Activated T-cell treated with anti-CD3 and anti-CD28 coated beads, Interleukin-2, amount 50 U/mL, for 24 hours (primary cell): ENCODE measurements around the gene EHD3.

Experiments
- DNase-seq: peaks from one replicate; pipeline ENCODE4 v3.0.0-alpha.2; 2020
- H3K27ac Mint-ChIP-seq: 2 replicates; pipeline ENCODE4 v1.8.0; 2020; ENCODE audit warnings: mild to moderate bottlenecking, mixed read lengths
- H3K27me3 Mint-ChIP-seq: 2 replicates; pipeline ENCODE4 v1.8.0; 2020; ENCODE audit warnings: mixed read lengths
- H3K36me3 Mint-ChIP-seq: 2 replicates; pipeline ENCODE4 v1.8.0; 2020; ENCODE audit warnings: low read depth, mixed read lengths
- H3K4me1 Mint-ChIP-seq: 2 replicates; pipeline ENCODE4 v1.8.0; 2020; ENCODE audit warnings: low read depth, mixed read lengths
- H3K4me3 Mint-ChIP-seq: 2 replicates; pipeline ENCODE4 v1.8.0; 2020; ENCODE audit warnings: mild to moderate bottlenecking, moderate library complexity, mixed read lengths
- H3K9me3 Mint-ChIP-seq: 2 replicates; pipeline ENCODE4 v1.8.0; 2020; ENCODE audit warnings: mixed read lengths

EHD3 gene

DNA sequence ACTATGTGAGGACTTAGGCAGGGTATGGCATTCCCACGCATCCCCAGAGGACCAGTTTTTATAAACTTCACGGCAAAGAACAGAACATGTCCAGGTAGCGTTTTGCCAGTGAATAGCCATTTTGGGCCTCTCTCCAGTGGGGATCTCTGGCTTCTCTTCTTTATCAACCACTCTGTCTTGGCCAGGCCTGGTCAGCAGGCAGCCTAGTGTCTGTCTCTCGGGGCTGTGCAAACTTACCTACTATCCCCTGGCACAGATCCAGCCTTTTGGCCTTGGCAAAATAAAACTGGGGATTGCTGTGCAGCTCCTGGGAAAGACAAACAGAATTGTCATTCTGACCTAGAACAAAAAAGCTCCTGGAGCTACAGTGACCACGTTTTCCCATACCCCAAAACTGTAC, 31.1 kb upstream of the EHD3 start:
- Mint-ChIP-seq H3K4me1 (no peaks in the 10 kb centered on the region), H3K9me3 (no peaks in the 10 kb centered on the region), H3K4me3 (no peak overlapping the region)

DNA sequence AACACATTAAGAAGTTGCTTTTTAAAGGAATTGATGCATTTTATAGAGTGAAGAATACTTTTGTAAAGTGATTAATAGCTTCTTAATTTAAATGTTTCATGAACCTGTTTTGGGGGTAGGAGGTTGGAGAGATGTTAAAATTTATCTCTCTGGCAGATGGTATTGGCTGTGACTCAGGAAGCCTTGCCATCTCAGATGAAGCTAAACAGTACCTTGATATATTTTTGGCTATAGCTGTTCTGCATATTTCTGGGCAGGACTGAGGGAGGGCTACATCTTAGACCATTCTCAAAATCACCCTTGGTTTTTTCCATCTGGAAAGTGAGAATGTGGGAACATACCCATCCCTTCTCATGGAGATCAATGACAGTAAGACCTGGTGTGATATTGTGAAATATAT, 30.0 kb upstream of the EHD3 start:
- H3K27ac Mint-ChIP-seq: no peak overlapping the region
- no peaks in the 10 kb centered on the region for H3K36me3 Mint-ChIP-seq
- H3K9me3 Mint-ChIP-seq: no peaks in the 10 kb centered on the region

More for the DNA sequence above, 31.1 kb upstream of the EHD3 start:
- Mint-ChIP-seq H3K27me3 (no peaks in the 10 kb centered on the region), H3K27ac (no peak overlapping the region), H3K36me3 (no peaks in the 10 kb centered on the region)
- DNase-seq: no peak

DNA sequence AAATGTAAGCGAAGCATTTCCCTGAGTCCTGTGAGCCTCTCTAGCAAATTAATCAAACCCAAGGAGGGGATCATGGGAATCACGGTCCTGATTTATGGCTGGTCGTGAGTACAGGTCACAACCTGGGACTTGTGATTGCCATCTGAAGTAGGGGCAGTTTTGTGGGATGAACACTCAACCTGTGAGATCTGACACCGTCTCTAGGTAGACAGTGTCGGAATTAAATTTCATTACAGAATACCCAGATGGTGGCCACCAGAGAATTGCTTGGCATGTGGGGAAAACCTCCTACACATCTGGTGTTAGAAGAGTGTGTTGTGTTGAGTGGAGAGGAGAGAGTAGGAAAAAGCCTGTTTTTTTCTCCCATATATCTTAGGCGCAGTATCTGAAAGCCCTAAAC, 29.2 kb upstream of the EHD3 start:
- H3K9me3 Mint-ChIP-seq: no peaks in the 10 kb centered on the region
- H3K36me3 Mint-ChIP-seq: no peaks in the 10 kb centered on the region
- no peaks in the 10 kb centered on the region for H3K4me1 Mint-ChIP-seq
- DNase-seq: no peak
- no peaks in the 10 kb centered on the region for H3K27me3 Mint-ChIP-seq
- no peak overlapping the region for H3K4me3 Mint-ChIP-seq
- no peak overlapping the region for H3K27ac Mint-ChIP-seq

More for the DNA sequence above, 30.0 kb upstream of the EHD3 start:
- DNase-seq: no peak
- H3K4me1 Mint-ChIP-seq: no peaks in the 10 kb centered on the region
- no peak overlapping the region for H3K4me3 Mint-ChIP-seq
- H3K27me3 Mint-ChIP-seq: no peaks in the 10 kb centered on the region

DNA sequence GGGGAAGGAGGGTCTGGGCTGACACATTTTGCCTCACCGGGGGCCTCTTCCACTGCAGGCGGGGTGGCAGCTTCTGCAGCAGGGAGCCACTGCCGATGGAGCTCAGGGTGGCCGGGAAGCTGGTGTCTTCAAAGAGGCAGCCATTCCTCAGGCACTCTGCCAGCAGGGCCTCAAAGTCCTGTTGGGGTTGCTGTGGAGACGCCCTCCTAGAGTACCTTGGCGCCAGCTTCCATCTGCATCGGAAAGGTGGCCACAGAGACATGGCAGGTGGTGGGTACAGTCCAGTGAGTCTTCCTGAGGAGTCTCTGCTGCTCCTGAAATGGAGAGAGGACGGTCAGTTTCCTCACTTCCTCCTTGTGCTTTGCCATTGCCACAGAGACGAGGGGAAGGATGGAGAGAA, 28.8 kb upstream of the EHD3 start:
- Mint-ChIP-seq H3K36me3 (no peaks in the 10 kb centered on the region), H3K27me3 (no peaks in the 10 kb centered on the region), H3K4me1 (no peaks in the 10 kb centered on the region), H3K27ac (no peak overlapping the region), H3K9me3 (no peaks in the 10 kb centered on the region), H3K4me3 (no peak overlapping the region)
- DNase-seq: no peak

DNA sequence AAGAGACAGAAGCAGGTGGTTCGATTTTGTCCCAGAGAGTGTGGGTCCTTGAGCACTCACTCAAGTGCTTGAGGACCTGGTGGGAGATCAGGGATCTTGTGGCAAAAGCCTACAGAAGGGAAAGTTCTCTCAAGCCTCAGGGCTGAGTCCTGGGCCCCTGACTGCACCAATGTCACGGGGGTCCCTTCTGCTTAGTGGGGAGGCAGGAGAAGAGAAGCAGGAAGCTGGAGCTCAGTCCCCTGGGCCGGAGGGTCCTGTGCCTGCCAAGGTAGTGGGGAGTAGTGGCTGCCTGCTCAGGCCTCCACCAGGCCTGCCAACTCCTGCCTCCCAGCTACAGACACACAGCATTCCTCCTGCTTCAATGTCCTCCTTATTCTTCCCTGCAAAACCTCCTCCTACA, 28.3 kb upstream of the EHD3 start:
- Mint-ChIP-seq H3K9me3 (no peaks in the 10 kb centered on the region), H3K4me3 (no peak overlapping the region), H3K27ac (no peak overlapping the region), H3K4me1 (no peaks in the 10 kb centered on the region), H3K36me3 (no peaks in the 10 kb centered on the region), H3K27me3 (no peaks in the 10 kb centered on the region)
- DNase-seq: no peak

DNA sequence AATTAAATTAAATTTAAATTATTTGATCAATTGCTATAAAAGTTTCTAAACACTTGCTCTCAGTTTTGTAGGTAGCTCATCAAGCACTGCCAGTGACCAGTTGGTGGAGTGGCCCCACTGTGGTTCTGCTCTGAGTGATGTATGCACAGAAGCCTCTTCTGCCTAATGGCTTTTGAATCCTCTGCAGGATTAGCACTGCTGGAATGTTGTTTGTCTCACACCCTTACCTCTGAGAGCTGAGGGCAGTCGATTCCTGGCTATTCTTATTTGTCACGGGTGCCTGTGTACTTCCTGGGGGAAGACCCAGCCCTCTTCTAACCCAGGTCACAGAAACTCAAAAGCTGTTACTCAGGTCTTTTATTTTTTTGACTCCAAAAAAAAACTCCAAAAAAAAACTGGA, 26.2 kb upstream of the EHD3 start:
- H3K4me3 Mint-ChIP-seq: no peak overlapping the region
- H3K4me1 Mint-ChIP-seq: no peaks in the 10 kb centered on the region

DNA sequence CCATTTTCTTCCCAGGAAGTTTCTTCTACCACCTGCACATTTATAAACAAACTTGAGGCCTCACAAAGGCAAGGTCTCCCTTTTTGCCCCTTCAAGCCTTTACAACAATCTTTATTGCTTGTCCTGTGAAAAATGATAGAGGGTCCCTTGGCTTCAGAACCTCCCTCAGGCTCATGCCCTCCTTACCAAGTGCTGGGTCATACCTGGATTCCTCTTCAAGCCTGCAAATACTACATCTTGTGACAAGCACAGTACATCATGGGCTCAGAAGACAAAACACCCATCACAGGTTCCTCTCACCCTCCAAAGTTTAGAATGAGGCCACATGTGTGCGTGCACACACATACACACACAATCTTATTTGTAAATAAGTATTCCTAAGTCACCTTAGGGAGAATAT, 25.7 kb upstream of the EHD3 start:
- Mint-ChIP-seq H3K27ac (no peak overlapping the region), H3K4me3 (no peak overlapping the region), H3K4me1 (no peaks in the 10 kb centered on the region), H3K27me3 (no peaks in the 10 kb centered on the region), H3K9me3 (no peaks in the 10 kb centered on the region), H3K36me3 (no peaks in the 10 kb centered on the region)
- no peak for DNase-seq

More for the DNA sequence above, 26.2 kb upstream of the EHD3 start:
- Mint-ChIP-seq H3K27me3 (no peaks in the 10 kb centered on the region), H3K9me3 (no peaks in the 10 kb centered on the region), H3K36me3 (no peaks in the 10 kb centered on the region), H3K27ac (no peak overlapping the region)
- no peak for DNase-seq

DNA sequence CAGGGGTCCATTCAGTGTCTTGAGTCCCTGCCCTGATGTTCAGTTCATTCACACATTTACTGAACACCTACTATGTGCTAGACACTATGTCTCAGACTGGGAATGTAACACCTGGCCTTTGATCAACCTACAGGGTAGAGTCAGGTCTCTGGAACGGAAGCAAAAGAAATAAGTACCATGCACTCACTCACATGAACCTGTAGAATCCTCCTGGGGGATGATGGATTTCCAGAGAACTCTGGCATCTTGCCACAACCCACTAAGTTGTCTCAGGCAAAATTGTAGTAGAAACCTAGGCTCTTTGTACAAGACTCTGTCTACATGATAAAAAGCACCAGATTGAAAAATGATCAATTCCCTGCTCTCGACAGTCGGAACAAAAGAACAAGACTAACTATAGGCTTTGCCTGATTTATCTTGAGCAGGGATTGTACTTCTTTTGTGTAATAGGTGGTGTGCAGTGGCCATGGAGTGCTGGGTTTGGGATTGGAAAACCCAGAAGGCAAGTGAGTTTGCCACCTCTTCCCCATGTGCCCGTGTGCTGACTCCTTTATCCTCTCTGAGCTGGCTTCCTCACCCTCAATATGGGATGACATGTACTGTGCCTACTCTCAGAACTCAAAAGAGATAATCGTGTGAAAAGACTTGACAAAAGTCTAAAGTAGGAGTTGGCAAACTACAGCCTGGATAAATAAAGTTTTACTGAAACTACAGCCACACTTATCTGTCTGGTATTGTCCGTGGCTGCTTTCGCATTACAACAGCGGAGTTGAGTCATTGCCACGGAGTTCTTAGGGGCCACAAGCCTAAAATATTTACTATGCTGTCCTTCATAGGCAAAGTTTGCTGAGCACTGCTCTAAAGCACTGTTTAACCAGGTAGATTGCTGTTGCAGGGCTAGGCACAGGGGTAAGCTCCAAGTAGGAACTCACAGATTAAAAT, 21.0 kb upstream of the EHD3 start:
- H3K36me3 Mint-ChIP-seq: no peaks in the 10 kb centered on the region
- DNase-seq: no peak
- no peaks in the 10 kb centered on the region for H3K9me3 Mint-ChIP-seq
- no peak overlapping the region for H3K4me3 Mint-ChIP-seq
- H3K4me1 Mint-ChIP-seq: peaks cover 14% of the 10 kb centered on the region
- H3K27ac Mint-ChIP-seq: no peak overlapping the region
- no peaks in the 10 kb centered on the region for H3K27me3 Mint-ChIP-seq

DNA sequence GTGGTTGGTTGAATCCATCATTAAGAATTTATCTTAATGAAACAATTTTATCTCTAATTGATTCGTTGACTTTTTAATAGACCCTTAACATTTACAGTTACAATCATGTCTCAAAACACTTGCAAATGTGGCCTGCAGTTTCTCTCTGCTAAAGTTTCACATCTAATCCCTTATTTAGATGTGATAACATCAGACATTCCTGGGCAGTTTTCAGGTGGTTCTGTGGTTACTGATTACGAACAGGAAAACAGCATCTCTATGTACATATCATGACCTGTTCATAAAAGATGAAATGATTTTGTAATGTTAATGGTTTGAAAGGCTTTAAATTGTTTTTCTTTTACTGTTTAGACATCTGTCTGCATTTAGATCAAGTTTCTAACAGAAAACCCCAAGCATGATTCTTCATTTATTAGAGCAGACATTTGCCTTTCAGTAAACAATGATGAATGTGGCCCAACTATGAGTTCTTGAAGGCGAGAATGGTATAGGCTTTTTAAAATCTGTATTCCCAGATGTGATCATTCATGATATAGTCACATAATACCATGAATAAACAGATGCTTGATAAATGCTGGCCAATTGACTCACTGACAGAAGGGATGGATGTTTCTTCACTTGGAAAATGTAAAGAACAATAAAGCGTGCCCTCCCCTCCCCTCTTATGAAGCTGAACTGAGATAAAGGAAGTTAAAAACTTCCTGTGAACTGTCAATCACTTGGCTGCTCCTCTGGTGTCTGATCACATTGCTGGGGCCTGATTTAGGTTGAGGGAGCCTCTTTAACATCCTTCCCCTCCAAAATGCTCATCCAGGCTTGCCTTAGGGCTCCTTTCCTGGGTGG, 20.1 kb upstream of the EHD3 start:
- H3K27me3 Mint-ChIP-seq: no peaks in the 10 kb centered on the region
- H3K4me3 Mint-ChIP-seq: no peak overlapping the region
- H3K4me1 Mint-ChIP-seq: peaks cover 15% of the 10 kb centered on the region
- H3K9me3 Mint-ChIP-seq: no peaks in the 10 kb centered on the region
- H3K27ac Mint-ChIP-seq: peak overlapping the region; percentile 26
- DNase-seq: no peak
- H3K36me3 Mint-ChIP-seq: no peaks in the 10 kb centered on the region

DNA sequence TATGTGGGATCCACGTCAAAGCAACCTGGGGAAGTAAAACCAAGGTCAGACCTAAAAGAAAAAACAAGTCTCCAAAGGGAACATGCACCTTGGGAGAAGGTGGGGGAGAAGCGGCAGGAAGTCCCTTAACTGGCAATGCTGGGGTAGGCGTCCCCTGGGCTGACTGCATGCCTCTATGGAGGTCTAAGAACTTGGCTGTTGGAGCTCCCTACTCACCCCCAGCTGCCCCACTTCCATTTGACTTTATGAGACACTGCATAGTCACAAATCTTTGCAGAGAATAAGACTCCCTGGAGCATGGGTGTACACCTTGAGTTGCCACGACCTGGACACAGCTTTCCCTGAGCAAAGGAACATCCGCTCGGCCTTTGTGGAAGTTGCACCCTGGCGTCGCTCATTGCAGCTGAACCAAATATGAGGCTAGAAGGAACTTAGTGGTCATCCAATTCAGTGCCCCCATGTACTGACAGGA, 19.5 kb upstream of the EHD3 start:
- peaks cover 15% of the 10 kb centered on the region for H3K4me1 Mint-ChIP-seq
- peak overlapping the region; percentile 26 for H3K27ac Mint-ChIP-seq
- no peak for DNase-seq
- H3K27me3 Mint-ChIP-seq: peaks cover 2% of the 10 kb centered on the region
- no peaks in the 10 kb centered on the region for H3K9me3 Mint-ChIP-seq
- no peak overlapping the region for H3K4me3 Mint-ChIP-seq
- H3K36me3 Mint-ChIP-seq: no peaks in the 10 kb centered on the region

DNA sequence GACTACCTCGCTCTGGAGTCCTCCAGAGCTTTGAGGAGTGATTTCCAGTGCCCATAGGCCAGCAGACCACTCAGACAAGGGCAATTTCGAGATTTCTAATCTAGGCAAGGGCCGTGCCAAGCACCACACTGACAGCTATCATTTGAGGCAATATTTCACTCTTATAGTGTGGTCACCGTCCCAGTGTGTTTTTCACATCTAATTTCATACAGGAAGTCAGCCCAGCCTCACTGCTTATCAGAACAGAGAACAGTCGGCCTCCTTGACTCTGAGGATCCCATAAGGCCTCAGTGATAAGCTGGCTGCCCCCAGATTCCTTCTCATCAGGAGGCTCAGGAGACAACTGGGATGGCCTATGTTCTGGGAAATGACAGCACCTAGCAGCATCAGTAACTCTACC, 17.2 kb upstream of the EHD3 start:
- Mint-ChIP-seq H3K4me1 (peaks cover 17% of the 10 kb centered on the region), H3K4me3 (no peak overlapping the region), H3K27ac (no peak overlapping the region), H3K36me3 (no peaks in the 10 kb centered on the region), H3K9me3 (no peaks in the 10 kb centered on the region), H3K27me3 (peaks cover 9% of the 10 kb centered on the region)
- no peak for DNase-seq

DNA sequence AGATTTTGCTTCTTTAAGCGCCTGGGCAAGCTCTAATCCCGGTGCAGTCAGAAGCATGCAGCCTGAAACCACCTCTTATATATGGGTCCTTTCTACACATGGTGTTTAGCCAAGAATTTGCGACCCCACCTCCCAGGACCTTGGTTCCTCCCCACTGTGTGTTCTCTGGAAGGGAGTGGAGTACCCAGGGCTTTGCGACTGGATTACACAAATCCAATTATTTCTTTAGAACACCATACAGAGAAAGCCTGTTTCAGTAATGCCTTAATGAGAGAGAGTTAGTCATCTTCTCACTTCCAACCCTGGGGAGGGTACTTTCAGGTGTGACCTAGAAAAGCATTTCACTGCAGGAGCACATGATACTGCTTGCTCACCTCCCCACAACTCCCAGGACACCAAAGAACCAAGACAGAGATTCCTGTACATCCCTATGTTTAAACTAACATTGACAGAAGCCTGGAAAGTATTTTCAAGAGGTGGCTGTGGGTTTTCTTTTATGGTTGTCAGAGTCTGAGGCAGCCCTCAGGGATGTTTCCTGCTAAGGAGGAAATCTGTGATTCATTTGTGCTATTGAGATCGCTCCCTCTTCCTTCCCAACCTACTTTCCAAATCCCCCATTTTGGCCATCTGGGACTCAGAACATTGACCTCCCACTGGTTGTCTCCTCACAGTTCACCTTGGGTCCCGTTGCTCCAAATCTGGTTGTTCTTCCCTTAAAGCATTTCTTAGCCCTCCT, 16.3 kb upstream of the EHD3 start, which contains the start of gene CAPN14:
CAPN14 (minus strand) TSS at position 51 of the 736 bp plus-strand sequence. CDS start 12,068 bp downstream, outside the sequence.
- no peaks in the 10 kb centered on the region for H3K9me3 Mint-ChIP-seq
- H3K27me3 Mint-ChIP-seq: peaks cover 10% of the 10 kb centered on the region
- no peak within 1 kb of the TSS for H3K27ac Mint-ChIP-seq
- no peaks in the 10 kb centered on the region for H3K36me3 Mint-ChIP-seq
- peaks cover 17% of the 10 kb centered on the region for H3K4me1 Mint-ChIP-seq
- DNase-seq: no peak
- H3K4me3 Mint-ChIP-seq: no peak within 1 kb of the TSS

DNA sequence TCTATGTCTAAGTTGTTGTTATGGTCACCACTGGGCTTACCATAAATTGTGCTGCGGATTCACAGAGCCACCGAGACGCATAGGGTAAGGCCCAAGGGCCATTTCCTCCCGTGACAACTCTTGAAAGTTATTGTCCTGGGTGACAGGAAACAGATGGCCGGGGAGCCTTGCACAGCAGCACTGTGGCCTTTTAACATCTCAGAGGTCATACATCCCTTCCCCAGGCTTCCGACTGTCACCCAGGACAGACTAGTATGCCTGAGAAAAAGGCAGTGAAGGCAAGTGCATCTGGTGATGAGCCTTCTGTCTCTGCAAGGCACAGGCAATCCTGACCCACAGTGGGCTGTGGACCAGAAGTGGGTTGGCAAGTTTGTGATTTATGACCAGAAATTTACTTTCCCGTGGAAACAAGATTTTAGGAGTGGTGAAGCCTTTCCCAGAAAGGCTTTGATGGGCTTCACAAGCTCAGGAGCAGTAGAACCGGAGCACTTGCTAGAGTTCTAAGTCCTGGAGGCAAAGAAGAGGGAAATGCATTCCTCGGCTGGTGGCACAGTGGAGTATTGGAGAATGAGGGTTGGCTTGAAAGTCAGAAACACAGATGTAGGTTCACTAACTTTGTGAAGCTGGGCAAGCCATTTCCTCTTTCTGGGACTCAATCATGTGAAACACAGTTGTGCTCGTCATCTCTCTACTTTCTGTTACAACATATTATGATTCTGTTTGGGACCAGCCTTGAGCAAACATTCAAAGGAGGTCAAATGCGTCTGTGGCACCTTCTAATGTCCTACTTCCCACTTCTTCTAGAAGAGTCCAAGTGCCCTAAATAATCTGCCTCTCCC, 14.6 kb upstream of the EHD3 start:
- Mint-ChIP-seq H3K27me3 (peaks cover 23% of the 10 kb centered on the region), H3K36me3 (no peaks in the 10 kb centered on the region), H3K4me3 (no peak overlapping the region)

More for the DNA sequence above, 14.6 kb upstream of the EHD3 start:
- DNase-seq: no peak
- no peak overlapping the region for H3K27ac Mint-ChIP-seq
- peaks cover 9% of the 10 kb centered on the region for H3K4me1 Mint-ChIP-seq
- no peaks in the 10 kb centered on the region for H3K9me3 Mint-ChIP-seq
